Stomach smooth muscle (tissue), 2 donors: ENCODE data around the gene NGDN.
"Not testable (repeated sequence)": the region's sequence is repeated elsewhere in the genome, so short reads cannot be mapped to it uniquely, and the experiment has no call there.

ENCODE experiments used
- H3K27ac ChIP-seq: one replicate; pipeline ENCODE4 v1.7.0; 2013; ENCODE audit warnings: mild to moderate bottlenecking, low read length, inconsistent platforms
- H3K27me3 ChIP-seq, 2 donors: one replicate each; pipeline ENCODE4 v1.7.0; 2013; ENCODE audit warnings: low read length in 2 of 2; ENCODE audit not compliant: insufficient read depth in 2 of 2, control insufficient read depth in 1 of 2
- H3K36me3 ChIP-seq, 2 donors: one replicate each; pipeline ENCODE4 v1.7.0; 2013; ENCODE audit warnings: low read length in 2 of 2; ENCODE audit not compliant: control insufficient read depth in 2 of 2, insufficient read depth in 2 of 2
- H3K4me1 ChIP-seq: one replicate; pipeline ENCODE4 v1.7.0; 2013; ENCODE audit warnings: low read length; ENCODE audit not compliant: control insufficient read depth, insufficient read depth
- H3K4me3 ChIP-seq, 2 donors: one replicate each; pipeline ENCODE4 v1.7.0; 2013; ENCODE audit warnings: low read length in 2 of 2
- H3K9ac ChIP-seq, 2 donors: one replicate each; pipeline ENCODE4 v1.7.0; 2013; ENCODE audit warnings: low read length in 2 of 2, mild to moderate bottlenecking in 1 of 2
- H3K9me3 ChIP-seq, 2 donors: one replicate each; pipeline ENCODE4 v1.7.0; 2013; ENCODE audit warnings: low read length in 2 of 2; ENCODE audit not compliant: control insufficient read depth in 2 of 2
- donor health status: healthy.
- donor health status: Pancreatic carcinoma.

NGDN gene

GRCh38 chr14:23454445-23454856, 15.1 kb upstream of the NGDN start:
- H3K36me3 ChIP-seq = no peaks in the 10 kb centered on the region
- H3K9ac ChIP-seq = no peak overlapping the region
- H3K4me3 ChIP-seq = no peak overlapping the region
- peaks cover 0 to 4% of the 10 kb centered on the region in 2 donors for H3K9me3 ChIP-seq
- no peak overlapping the region for H3K27ac ChIP-seq
- peaks cover 0 to 7% of the 10 kb centered on the region in 2 donors for H3K27me3 ChIP-seq
- no peaks in the 10 kb centered on the region for H3K4me1 ChIP-seq

DNA sequence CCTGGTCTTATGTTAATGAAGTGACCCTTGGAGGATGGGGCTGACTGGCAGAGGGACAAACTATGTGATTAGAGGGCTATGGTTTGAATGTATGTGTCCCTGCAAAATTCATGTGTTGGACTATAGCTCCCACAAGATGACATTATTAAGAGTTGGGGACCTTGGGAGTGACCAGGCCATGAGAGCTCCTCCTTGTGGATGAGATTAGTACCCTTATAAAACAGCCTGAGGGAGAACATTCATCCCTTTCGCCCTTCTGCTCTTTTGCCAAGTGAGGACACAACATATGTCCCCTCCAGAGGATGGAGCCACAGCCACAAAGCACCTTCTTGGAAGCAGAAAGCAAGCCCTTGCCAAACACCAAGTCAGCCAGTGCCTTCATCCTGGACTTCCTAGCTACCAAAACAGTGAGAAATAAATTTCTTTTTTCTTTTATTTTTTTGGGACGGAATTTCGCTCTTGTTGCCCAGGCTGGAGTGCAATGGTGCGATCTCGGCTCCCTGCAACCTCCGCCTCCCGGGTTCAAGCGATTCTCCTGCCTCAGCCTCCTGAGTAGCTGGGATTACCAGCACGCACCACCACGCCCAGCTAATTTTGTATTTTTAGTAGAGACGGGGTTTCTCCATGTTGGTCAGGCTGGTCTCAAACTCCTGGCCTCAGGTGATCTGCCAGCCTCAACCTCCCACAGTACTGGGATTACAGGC, 12.5 kb upstream of the NGDN start:
- not testable (repeated sequence) for H3K27me3 ChIP-seq, H3K4me3 ChIP-seq, H3K27ac ChIP-seq, H3K9me3 ChIP-seq, H3K4me1 ChIP-seq, H3K9ac ChIP-seq, H3K36me3 ChIP-seq

DNA sequence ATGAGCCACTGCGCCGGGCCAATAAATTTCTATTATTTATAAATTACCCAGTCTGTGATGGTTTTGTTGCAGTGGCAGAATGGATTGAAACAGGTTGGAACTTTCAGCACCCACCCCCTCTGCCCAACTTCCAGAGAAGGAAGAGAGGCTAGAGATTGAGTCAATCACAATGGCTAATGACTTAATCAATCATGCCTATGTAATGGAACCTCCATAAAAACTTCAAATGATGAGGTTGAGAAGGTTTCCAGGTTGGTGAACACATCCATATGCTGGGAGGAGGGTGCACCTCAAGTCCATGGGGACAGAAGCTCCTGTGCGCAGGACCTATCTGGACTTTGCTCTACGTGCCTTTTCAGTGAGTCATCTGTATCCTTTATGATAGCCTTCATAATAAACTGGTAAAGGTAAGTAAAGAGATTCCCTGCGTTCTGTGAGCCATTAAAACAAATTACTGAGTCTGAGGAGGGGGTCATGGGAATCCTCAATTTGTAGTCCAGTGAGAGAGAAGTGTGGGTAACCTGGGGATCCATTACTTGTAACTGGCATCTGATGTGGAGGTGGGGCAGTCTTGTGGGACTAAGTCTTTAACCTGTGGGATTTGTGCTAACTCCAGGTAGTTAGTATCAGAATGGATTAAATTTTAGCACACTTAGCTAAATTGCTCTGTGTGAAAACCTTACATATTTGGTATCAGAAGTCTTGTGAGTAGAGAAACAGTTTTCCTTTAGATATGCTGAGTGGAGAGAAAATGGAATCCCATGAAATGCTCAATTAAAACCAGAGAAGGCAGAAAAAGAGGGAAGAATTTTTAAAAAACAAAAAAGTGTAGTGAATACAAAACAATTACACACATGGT, 11.7 kb upstream of the NGDN start:
- H3K27ac ChIP-seq = no peak overlapping the region
- H3K4me3 ChIP-seq = no peak overlapping the region
- H3K36me3 ChIP-seq = no peaks in the 10 kb centered on the region
- no peaks in the 10 kb centered on the region for H3K9me3 ChIP-seq
- no peak overlapping the region for H3K9ac ChIP-seq
- peaks cover 0 to 2% of the 10 kb centered on the region in 2 donors for H3K27me3 ChIP-seq
- no peaks in the 10 kb centered on the region for H3K4me1 ChIP-seq

- no peaks in the 10 kb centered on the region for H3K36me3 ChIP-seq
- H3K27ac ChIP-seq = no peak overlapping the region
- H3K27me3 ChIP-seq = peaks cover 0 to 2% of the 10 kb centered on the region in 2 donors
- H3K4me3 ChIP-seq = no peak overlapping the region
- H3K4me1 ChIP-seq = no peaks in the 10 kb centered on the region
- no peaks in the 10 kb centered on the region for H3K9me3 ChIP-seq
- no peak overlapping the region for H3K9ac ChIP-seq
These were observed 8.5 kb upstream of the NGDN start for GRCh38 chr14:23460960-23461359.

- Histone ChIP-seq H3K27me3 (no peaks in the 10 kb centered on the region), H3K4me3 (no peak overlapping the region), H3K36me3 (no peaks in the 10 kb centered on the region), H3K27ac (no peak overlapping the region), H3K4me1 (peaks cover 8% of the 10 kb centered on the region), H3K9ac (no peak overlapping the region), H3K9me3 (no peaks in the 10 kb centered on the region)
These were observed 4.8 kb upstream of the NGDN start for GRCh38 chr14:23464700-23465099.

- Histone ChIP-seq H3K27ac (no peak overlapping the region), H3K4me1 (peaks cover 13% of the 10 kb centered on the region), H3K4me3 (no peak overlapping the region), H3K36me3 (no peaks in the 10 kb centered on the region), H3K9ac (no peak overlapping the region), H3K27me3 (no peaks in the 10 kb centered on the region), H3K9me3 (no peaks in the 10 kb centered on the region)
These were observed 4.2 kb upstream of the NGDN start for GRCh38 chr14:23465261-23465660.

GRCh38 chr14:23468704-23469126, 788 bp upstream of the NGDN start:
- Histone ChIP-seq H3K4me1 (peaks cover 15% of the 10 kb centered on the region), H3K36me3 (peaks cover 8 to 14% of the 10 kb centered on the region in 2 donors), H3K9ac (peak overlapping the region; percentile 25 to 73), H3K4me3 (peak overlapping the region; percentile 59 to 100), H3K27ac (peak overlapping the region; percentile 93), H3K27me3 (no peaks in the 10 kb centered on the region), H3K9me3 (no peaks in the 10 kb centered on the region)

DNA sequence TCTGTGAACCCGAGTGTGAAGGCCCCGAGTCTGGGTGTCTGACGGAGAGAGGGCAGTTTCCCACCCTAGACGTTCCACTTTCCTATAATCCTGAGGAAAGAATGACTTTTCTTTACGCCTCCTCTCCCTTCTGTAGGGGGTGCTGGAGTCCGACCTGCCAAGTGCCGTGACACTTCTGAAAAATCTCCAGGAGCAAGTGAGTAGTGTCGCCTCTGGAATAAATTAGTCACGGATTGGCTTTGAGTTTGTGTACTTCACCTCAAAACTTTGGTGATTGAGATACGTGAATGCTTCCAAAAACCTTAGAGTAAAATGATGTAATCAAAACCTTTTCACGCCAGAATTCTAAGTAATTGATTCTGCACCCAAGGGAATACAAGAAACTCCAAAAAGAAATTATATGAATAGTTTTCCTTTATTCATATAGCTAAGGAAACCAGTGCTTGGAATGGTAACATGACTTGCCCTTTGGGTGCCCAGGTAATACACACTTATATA, 452 bp downstream of the NGDN start:
- H3K36me3 ChIP-seq = peaks cover 16 to 25% of the 10 kb centered on the region in 2 donors
- H3K27me3 ChIP-seq = no peaks in the 10 kb centered on the region
- H3K9ac ChIP-seq = peak overlapping the region; percentile 94 to 98
- H3K4me3 ChIP-seq = peak overlapping the region; percentile 98 to 100
- peaks cover 15% of the 10 kb centered on the region for H3K4me1 ChIP-seq
- no peaks in the 10 kb centered on the region for H3K9me3 ChIP-seq
- H3K27ac ChIP-seq = peak overlapping the region; percentile 93

- no peak overlapping the region for H3K4me3 ChIP-seq
- no peaks in the 10 kb centered on the region for H3K27me3 ChIP-seq
- no peak overlapping the region for H3K9ac ChIP-seq
- no peaks in the 10 kb centered on the region for H3K9me3 ChIP-seq
- no peak overlapping the region for H3K27ac ChIP-seq
- H3K4me1 ChIP-seq = peaks cover 15% of the 10 kb centered on the region
- peaks cover 26 to 35% of the 10 kb centered on the region in 2 donors for H3K36me3 ChIP-seq
These were observed 1.4 kb downstream of the NGDN start for GRCh38 chr14:23470947-23471346.

DNA sequence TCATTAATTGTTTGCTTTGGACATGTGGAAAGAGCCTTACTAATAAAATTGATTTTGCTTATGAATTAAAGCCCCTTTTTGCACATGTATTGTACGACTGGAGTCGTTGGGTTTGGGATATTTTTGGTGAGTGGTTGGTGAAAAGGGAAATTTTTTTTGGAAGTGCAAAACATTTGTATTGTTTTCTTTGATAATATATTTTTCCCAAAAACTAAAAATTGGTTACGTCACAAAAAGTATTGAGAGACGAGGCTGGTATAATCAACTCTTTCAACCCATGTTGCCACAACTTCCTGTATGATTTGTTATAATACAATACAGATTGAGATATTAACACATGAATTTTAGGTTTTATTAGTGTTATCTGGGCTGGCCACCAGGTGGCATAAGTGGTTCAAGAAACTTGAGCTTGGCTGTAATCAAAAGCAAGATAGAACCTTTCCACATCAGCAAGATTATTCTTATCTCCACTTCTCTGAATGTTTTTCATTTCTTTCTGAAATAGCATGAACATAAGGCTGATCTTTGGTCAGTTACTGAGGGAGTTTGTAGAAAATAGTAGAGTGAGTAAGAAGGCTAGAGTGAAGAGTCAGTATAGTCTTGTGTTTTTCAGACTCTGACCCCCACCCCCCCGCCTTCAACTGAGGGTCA, 8.7 kb downstream of the NGDN start:
- H3K4me1 ChIP-seq = no peaks in the 10 kb centered on the region
- no peak overlapping the region for H3K9ac ChIP-seq
- no peaks in the 10 kb centered on the region for H3K27me3 ChIP-seq
- H3K9me3 ChIP-seq = no peaks in the 10 kb centered on the region
- no peak overlapping the region for H3K4me3 ChIP-seq
- H3K36me3 ChIP-seq = peaks cover 41 to 47% of the 10 kb centered on the region in 2 donors
- H3K27ac ChIP-seq = no peak overlapping the region
